Breast epithelium (tissue), 4 donors: ENCODE measurements around the gene DDX24. TPM values are rescaled to one million over a fixed set of nuclear protein-coding genes. Genes with fewer than 3 reads are reported as not detected.

ENCODE experiments used
- DNase-seq, 2 donors: peaks; one replicate each; pipeline ENCODE4 v3.0.0-alpha.2; 2019; ENCODE audit warnings: low spot score in 2 of 2
- H3K27ac ChIP-seq, 2 donors: fragments of 200-600 bp; sonication (generic) in 1 of 2; one replicate each; pipeline ENCODE4 v1.5.1; 2016 to 2019; ENCODE audit warnings: mild to moderate bottlenecking in 1 of 2
- H3K27me3 ChIP-seq, 2 donors: fragments of 200-600 bp; sonication (generic) in 1 of 2; one replicate each; pipeline versions ENCODE4 v1.5.1 to v1.6.0; 2017 to 2019; ENCODE audit warnings: control low read depth in 1 of 2, mild to moderate bottlenecking in 1 of 2
- H3K36me3 ChIP-seq: fragments of 200-600 bp; one replicate; pipeline ENCODE4 v1.5.1; 2019
- H3K4me1 ChIP-seq, 2 donors: fragments of 200-600 bp; sonication (generic); one replicate each; pipeline ENCODE4 v1.5.1; 2016 to 2019; ENCODE audit warnings: control low read depth in 1 of 2
- H3K4me3 ChIP-seq, 3 donors: fragments of 200-600 bp; sonication (generic); 1 replicate in 2 of 3; 2 replicates in 1 of 3; pipeline ENCODE4 v1.5.1; 2016 to 2019; ENCODE audit warnings: mild to moderate bottlenecking in 3 of 3, moderate library complexity in 2 of 3
- H3K9me3 ChIP-seq, 2 donors: fragments of 200-600 bp; sonication (generic) in 1 of 2; one replicate each; pipeline ENCODE4 v1.5.1; 2016 to 2019; ENCODE audit warnings: control low read depth in 1 of 2
- CTCF ChIP-seq, 3 donors: fragments of 450-650 bp; IDR thresholded peaks; one replicate each; pipeline ENCODE4 v1.5.1; 2016 to 2017; ENCODE audit warnings: antibody characterized with exemption in 3 of 3, mild to moderate bottlenecking in 3 of 3, moderate library complexity in 3 of 3
- POLR2A ChIP-seq: fragments of 450-650 bp; IDR thresholded peaks from one replicate; pipeline ENCODE4 v1.6.1; 2016; ENCODE audit warnings: antibody characterized with exemption, mild to moderate bottlenecking, moderate library complexity
- POLR2AphosphoS5 ChIP-seq, 3 donors: sonication (generic); formaldehyde crosslinking; IDR thresholded peaks; one replicate each; pipeline ENCODE4 v1.6.1; 2017; ENCODE audit warnings: antibody characterized with exemption in 3 of 3
- intact Hi-C: fragments of 100-400 bp; cut with DNase I; formaldehyde crosslinking; loops from one replicate; pipeline ENCODE4 v1.15.1; 2023; ENCODE audit warnings: low total_unique reads
- total RNA-seq, 3 donors: library from RNA; depleted of rRNA; stranded (reverse); fragments of >200 nt; gene quantifications; one replicate each; pipeline ENCODE4 v1.1.0, GENCODE V29; 2016

Gene DDX24
- total RNA-seq, 3 donors from 2014 or later: 156 to 201 (median 172) TPM

GRCh38 chr14:94016446-94016976 is 64.5 kb downstream of the DDX24 start:
- TF ChIP-seq CTCF (IDR thresholded peaks at IDR 0.05) (no peak), POLR2AphosphoS5 (IDR thresholded peaks at IDR 0.05) (no peak), POLR2A (no peak)
- no peaks in the 10 kb centered on the region for H3K27me3 ChIP-seq
- no peak overlapping the region for H3K4me3 ChIP-seq
- DNase-seq: no peak
- no peaks in the 10 kb centered on the region for H3K4me1 ChIP-seq
- no peaks in the 10 kb centered on the region for H3K36me3 ChIP-seq
- H3K9me3 ChIP-seq: no peaks in the 10 kb centered on the region
- H3K27ac ChIP-seq: no peak overlapping the region
- intact Hi-C loops: no loop called here

GRCh38 chr14:94015223-94015622 is 65.8 kb downstream of the DDX24 start:
- H3K27ac ChIP-seq: no peak overlapping the region
- H3K9me3 ChIP-seq: no peaks in the 10 kb centered on the region
- no peaks in the 10 kb centered on the region for H3K4me1 ChIP-seq
- no peaks in the 10 kb centered on the region for H3K27me3 ChIP-seq
- H3K36me3 ChIP-seq: no peaks in the 10 kb centered on the region
- no peak overlapping the region for H3K4me3 ChIP-seq
- intact Hi-C loops: no loop called here
- no peak for DNase-seq
- TF ChIP-seq CTCF (IDR thresholded peaks at IDR 0.05) (no peak), POLR2A (no peak), POLR2AphosphoS5 (IDR thresholded peaks at IDR 0.05) (no peak)

- H3K27ac ChIP-seq: no peak overlapping the region
- TF ChIP-seq POLR2A: no peak
- TF ChIP-seq CTCF (IDR thresholded peaks at IDR 0.05): no peak
- TF ChIP-seq POLR2AphosphoS5 (IDR thresholded peaks at IDR 0.05): no peak
- intact Hi-C loops: no loop called here
These were observed 66.6 kb downstream of the DDX24 start for GRCh38 chr14:94014382-94014781.

GRCh38 chr14:94011795-94012194 is 69.2 kb downstream of the DDX24 start:
- no peak for DNase-seq
- H3K27me3 ChIP-seq: no peaks in the 10 kb centered on the region
- no peaks in the 10 kb centered on the region for H3K36me3 ChIP-seq
- intact Hi-C loops: no loop called here
- no peak overlapping the region for H3K27ac ChIP-seq
- no peak for TF ChIP-seq CTCF (IDR thresholded peaks at IDR 0.05)
- no peak for TF ChIP-seq POLR2A
- TF ChIP-seq POLR2AphosphoS5 (IDR thresholded peaks at IDR 0.05): no peak
- H3K9me3 ChIP-seq: no peaks in the 10 kb centered on the region
- H3K4me3 ChIP-seq: no peak overlapping the region
- H3K4me1 ChIP-seq: no peaks in the 10 kb centered on the region

More at GRCh38 chr14:94014382-94014781, 66.6 kb downstream of the DDX24 start:
- no peaks in the 10 kb centered on the region for H3K36me3 ChIP-seq
- H3K27me3 ChIP-seq: no peaks in the 10 kb centered on the region
- no peaks in the 10 kb centered on the region for H3K4me1 ChIP-seq
- H3K9me3 ChIP-seq: no peaks in the 10 kb centered on the region
- no peak for DNase-seq
- H3K4me3 ChIP-seq: no peak overlapping the region

- Histone ChIP-seq H3K27me3 (no peaks in the 10 kb centered on the region), H3K36me3 (no peaks in the 10 kb centered on the region), H3K4me1 (no peaks in the 10 kb centered on the region), H3K27ac (no peak overlapping the region), H3K4me3 (no peak overlapping the region), H3K9me3 (no peaks in the 10 kb centered on the region)
- TF ChIP-seq CTCF (IDR thresholded peaks at IDR 0.05): no peak
- TF ChIP-seq POLR2A: no peak
- no peak for TF ChIP-seq POLR2AphosphoS5 (IDR thresholded peaks at IDR 0.05)
- intact Hi-C loops: no loop called here
- DNase-seq: no peak
These were observed 70.4 kb downstream of the DDX24 start for GRCh38 chr14:94010625-94011024.
